Neuronal stem cell (in vitro differentiated cells): ENCODE results near the gene MCTP1.

Source experiments
- DNase-seq: peaks from one replicate; pipeline ENCODE4 v3.0.0-alpha.2; 2013; ENCODE audit warnings: low spot score
- H2AFZ ChIP-seq: one replicate; pipeline ENCODE4 v1.6.1; 2013; ENCODE audit warnings: mild to moderate bottlenecking, low read length, inconsistent platforms
- H2AK5ac ChIP-seq: 2 replicates; pipeline ENCODE4 v1.6.1; 2013; ENCODE audit warnings: low read depth, mild to moderate bottlenecking, inconsistent platforms, low read length, moderate library complexity, mixed read lengths
- H2BK120ac ChIP-seq: 2 replicates; pipeline ENCODE4 v1.6.1; 2013; ENCODE audit warnings: low read depth, mild to moderate bottlenecking, inconsistent platforms, low read length, moderate library complexity, mixed read lengths
- H2BK12ac ChIP-seq: one replicate; pipeline ENCODE4 v1.6.1; 2013; ENCODE audit warnings: low read length, inconsistent platforms
- H2BK15ac ChIP-seq: 2 replicates; pipeline ENCODE4 v1.6.1; 2013; ENCODE audit warnings: mild to moderate bottlenecking, low read length, inconsistent platforms, mixed read lengths
- H2BK5ac ChIP-seq: one replicate; pipeline ENCODE4 v1.6.1; 2013; ENCODE audit warnings: inconsistent platforms, mild to moderate bottlenecking, low read length, moderate library complexity
- H3K14ac ChIP-seq: one replicate; pipeline ENCODE4 v1.6.1; 2013; ENCODE audit warnings: low read length, inconsistent platforms
- H3K18ac ChIP-seq: 2 replicates; pipeline ENCODE4 v1.6.1; 2013; ENCODE audit warnings: low read length, inconsistent platforms
- H3K23ac ChIP-seq: 2 replicates; pipeline ENCODE4 v1.6.1; 2013; ENCODE audit warnings: low read depth, mild to moderate bottlenecking, mixed read lengths, low read length, inconsistent platforms; ENCODE audit not compliant: poor library complexity
- H3K27ac ChIP-seq: replicated peaks from 3 replicates; pipeline ENCODE4 v1.5.1; 2013; ENCODE audit warnings: low read length, inconsistent platforms
- H3K27me3 ChIP-seq, 3 experiments: 2 replicates each; pipeline ENCODE4 v1.6.1; 2013; ENCODE audit warnings: low read length in 3 of 3, mild to moderate bottlenecking in 2 of 3, inconsistent platforms in 1 of 3, low read depth in 1 of 3, mixed read lengths in 1 of 3, moderate library complexity in 1 of 3; ENCODE audit not compliant: control insufficient read depth in 3 of 3, insufficient read depth in 3 of 3
- H3K36me3 ChIP-seq, 2 donors: replicated peaks in 1 of 2; 2 replicates each; pipeline ENCODE4 v1.6.1; 2013; ENCODE audit warnings: low read length in 2 of 2; ENCODE audit not compliant: control insufficient read depth in 2 of 2, insufficient read depth in 2 of 2
- H3K4ac ChIP-seq: 2 replicates; pipeline ENCODE4 v1.6.1; 2013; ENCODE audit warnings: inconsistent platforms, mild to moderate bottlenecking, low read length, moderate library complexity
- H3K4me1 ChIP-seq, 2 donors: 1 replicate in 1 of 2; 2 replicates in 1 of 2; pipeline ENCODE4 v1.6.1; 2013; ENCODE audit warnings: low read length in 2 of 2, low read depth in 1 of 2; ENCODE audit not compliant: control insufficient read depth in 2 of 2, insufficient read depth in 1 of 2
- H3K4me2 ChIP-seq: one replicate; pipeline ENCODE4 v1.6.1; 2013; ENCODE audit warnings: mild to moderate bottlenecking, low read length, inconsistent platforms; ENCODE audit not compliant: insufficient read depth, poor library complexity, severe bottlenecking
- H3K4me3 ChIP-seq, 2 donors: 2 replicates each; pipeline ENCODE4 v1.5.1; 2013; ENCODE audit warnings: low read length in 2 of 2, mild to moderate bottlenecking in 2 of 2, inconsistent platforms in 1 of 2, moderate library complexity in 1 of 2
- H3K79me1 ChIP-seq: one replicate; pipeline ENCODE4 v1.6.1; 2013; ENCODE audit warnings: low read depth, mild to moderate bottlenecking, inconsistent platforms, low read length, moderate library complexity
- H3K9ac ChIP-seq: one replicate; pipeline ENCODE4 v1.6.1; 2013; ENCODE audit warnings: mild to moderate bottlenecking, low read depth, low read length, inconsistent platforms; ENCODE audit not compliant: poor library complexity
- H3K9me3 ChIP-seq, 2 donors: replicated peaks in 1 of 2; 2 replicates each; pipeline versions ENCODE3 to v1.6.1; 2013; ENCODE audit warnings: low read length in 2 of 2, mild to moderate bottlenecking in 2 of 2, inconsistent platforms in 1 of 2, low read depth in 1 of 2, mixed read lengths in 1 of 2, moderate library complexity in 1 of 2; ENCODE audit not compliant: control insufficient read depth in 2 of 2, insufficient read depth in 1 of 2
- H4K8ac ChIP-seq: one replicate; pipeline ENCODE4 v1.6.1; 2013; ENCODE audit warnings: low read depth, mild to moderate bottlenecking, inconsistent platforms, low read length, moderate library complexity
- H4K91ac ChIP-seq: one replicate; pipeline ENCODE4 v1.6.1; 2013; ENCODE audit warnings: low read length, low read depth, mild to moderate bottlenecking, inconsistent platforms; ENCODE audit not compliant: poor library complexity
- WGBS, 2 donors: extraction: QIAGEN DNeasy Blood & Tissue Kit; methylation state at CpG; one replicate each; pipeline ENCODE4 v1.1.7; 2013; ENCODE audit warnings: missing lambda C conversion rate in 2 of 2, mixed read lengths in 1 of 2; ENCODE audit not compliant: insufficient read length in 2 of 2, insufficient replicate concordance in 1 of 2; ENCODE audit errors: extremely low coverage in 2 of 2; 5-methylcytosine and 5-hydroxymethylcytosine counted together

MCTP1 gene

GRCh38 chr5:94941122-94941755 lies 343.7 kb downstream of the MCTP1 start:
- Histone ChIP-seq H3K4ac (no peak overlapping the region), H3K4me2 (no peak overlapping the region), H3K14ac (no peak overlapping the region), H3K23ac (no peak overlapping the region), H3K18ac (no peak overlapping the region), H4K91ac (no peak overlapping the region), H2BK120ac (no peak overlapping the region), H3K9ac (no peak overlapping the region), H3K79me1 (no peaks in the 10 kb centered on the region), H3K27ac (no peak overlapping the region), H2BK5ac (no peak overlapping the region), H2BK15ac (no peak overlapping the region), H2AK5ac (no peak overlapping the region), H4K8ac (no peak overlapping the region), H3K9me3 (no peaks in the 10 kb centered on the region), H3K27me3 (no peaks in the 10 kb centered on the region), H3K4me3 (no peak overlapping the region), H2AFZ (peak overlapping the region; percentile 13), H3K4me1 (peaks cover 0 to 2% of the 10 kb centered on the region in 2 donors), H3K36me3 (no peaks in the 10 kb centered on the region), H2BK12ac (no peak overlapping the region)
- DNase-seq: no peak
- no CpG with 5 or more reads among the region's 1 CpG for WGBS, 2 donors

GRCh38 chr5:94932259-94932658 lies 352.6 kb downstream of the MCTP1 start:
- Histone ChIP-seq H3K18ac (no peak overlapping the region), H2AFZ (no peak overlapping the region), H3K79me1 (no peaks in the 10 kb centered on the region), H3K23ac (no peak overlapping the region), H3K14ac (no peak overlapping the region), H2BK15ac (no peak overlapping the region), H2BK5ac (no peak overlapping the region), H3K4ac (no peak overlapping the region), H3K9me3 (no peaks in the 10 kb centered on the region), H2BK12ac (no peak overlapping the region), H3K4me1 (no peaks in the 10 kb centered on the region), H3K4me3 (no peak overlapping the region), H2AK5ac (no peak overlapping the region), H2BK120ac (no peak overlapping the region), H3K9ac (no peak overlapping the region), H3K4me2 (no peak overlapping the region), H3K36me3 (no peaks in the 10 kb centered on the region), H3K27ac (no peak overlapping the region), H3K27me3 (no peaks in the 10 kb centered on the region), H4K91ac (no peak overlapping the region), H4K8ac (no peak overlapping the region)
- no CpG with 5 or more reads among the region's 2 CpGs for WGBS, 2 donors
- no peak for DNase-seq

- Histone ChIP-seq H4K8ac (no peak overlapping the region), H3K4ac (no peak overlapping the region), H2BK15ac (no peak overlapping the region), H2BK12ac (no peak overlapping the region), H2AFZ (no peak overlapping the region), H3K14ac (no peak overlapping the region), H4K91ac (no peak overlapping the region), H2BK5ac (no peak overlapping the region), H2BK120ac (no peak overlapping the region), H3K23ac (no peak overlapping the region), H3K18ac (no peak overlapping the region), H2AK5ac (no peak overlapping the region), H3K4me2 (no peak overlapping the region), H3K36me3 (no peaks in the 10 kb centered on the region), H3K9me3 (no peaks in the 10 kb centered on the region), H3K27ac (no peak overlapping the region), H3K4me3 (no peak overlapping the region), H3K9ac (no peak overlapping the region), H3K79me1 (no peaks in the 10 kb centered on the region), H3K27me3 (no peaks in the 10 kb centered on the region), H3K4me1 (no peaks in the 10 kb centered on the region)
- no peak for DNase-seq
- WGBS, 2 donors: no CpG with 5 or more reads among the region's 6 CpGs
Measured at GRCh38 chr5:94928891-94929290, 356.0 kb downstream of the MCTP1 start.

GRCh38 chr5:94920570-94920969 lies 364.3 kb downstream of the MCTP1 start:
- Histone ChIP-seq H3K4me3 (no peak overlapping the region), H3K14ac (no peak overlapping the region), H3K4me2 (no peak overlapping the region), H4K8ac (no peak overlapping the region), H2BK5ac (no peak overlapping the region), H3K36me3 (no peaks in the 10 kb centered on the region), H4K91ac (no peak overlapping the region), H2AK5ac (no peak overlapping the region), H3K27me3 (no peaks in the 10 kb centered on the region), H3K79me1 (no peaks in the 10 kb centered on the region), H2AFZ (no peak overlapping the region), H3K9me3 (no peaks in the 10 kb centered on the region), H2BK12ac (no peak overlapping the region), H2BK15ac (no peak overlapping the region), H3K9ac (no peak overlapping the region), H3K4ac (no peak overlapping the region), H3K23ac (no peak overlapping the region), H2BK120ac (no peak overlapping the region), H3K4me1 (no peaks in the 10 kb centered on the region), H3K27ac (no peak overlapping the region), H3K18ac (no peak overlapping the region)
- WGBS, 2 donors: no CpG with 5 or more reads among the region's 14 CpGs
- DNase-seq: no peak
